Activated T-helper 1 cell treated with Interleukin-2 at 50 U/mL for 16 hours (primary cell): Measurements from ENCODE around the gene MOCOS.
"Not testable (repeated sequence)": the region's sequence is repeated elsewhere in the genome, so short reads cannot be mapped to it uniquely, and the experiment has no call there.

Experiments used
- DNase-seq: peaks from one replicate; pipeline ENCODE4 v3.0.0-alpha.2; 2020; ENCODE audit warnings: low read depth

The MOCOS gene, protein sequence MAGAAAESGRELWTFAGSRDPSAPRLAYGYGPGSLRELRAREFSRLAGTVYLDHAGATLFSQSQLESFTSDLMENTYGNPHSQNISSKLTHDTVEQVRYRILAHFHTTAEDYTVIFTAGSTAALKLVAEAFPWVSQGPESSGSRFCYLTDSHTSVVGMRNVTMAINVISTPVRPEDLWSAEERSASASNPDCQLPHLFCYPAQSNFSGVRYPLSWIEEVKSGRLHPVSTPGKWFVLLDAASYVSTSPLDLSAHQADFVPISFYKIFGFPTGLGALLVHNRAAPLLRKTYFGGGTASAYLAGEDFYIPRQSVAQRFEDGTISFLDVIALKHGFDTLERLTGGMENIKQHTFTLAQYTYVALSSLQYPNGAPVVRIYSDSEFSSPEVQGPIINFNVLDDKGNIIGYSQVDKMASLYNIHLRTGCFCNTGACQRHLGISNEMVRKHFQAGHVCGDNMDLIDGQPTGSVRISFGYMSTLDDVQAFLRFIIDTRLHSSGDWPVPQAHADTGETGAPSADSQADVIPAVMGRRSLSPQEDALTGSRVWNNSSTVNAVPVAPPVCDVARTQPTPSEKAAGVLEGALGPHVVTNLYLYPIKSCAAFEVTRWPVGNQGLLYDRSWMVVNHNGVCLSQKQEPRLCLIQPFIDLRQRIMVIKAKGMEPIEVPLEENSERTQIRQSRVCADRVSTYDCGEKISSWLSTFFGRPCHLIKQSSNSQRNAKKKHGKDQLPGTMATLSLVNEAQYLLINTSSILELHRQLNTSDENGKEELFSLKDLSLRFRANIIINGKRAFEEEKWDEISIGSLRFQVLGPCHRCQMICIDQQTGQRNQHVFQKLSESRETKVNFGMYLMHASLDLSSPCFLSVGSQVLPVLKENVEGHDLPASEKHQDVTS

DNA sequence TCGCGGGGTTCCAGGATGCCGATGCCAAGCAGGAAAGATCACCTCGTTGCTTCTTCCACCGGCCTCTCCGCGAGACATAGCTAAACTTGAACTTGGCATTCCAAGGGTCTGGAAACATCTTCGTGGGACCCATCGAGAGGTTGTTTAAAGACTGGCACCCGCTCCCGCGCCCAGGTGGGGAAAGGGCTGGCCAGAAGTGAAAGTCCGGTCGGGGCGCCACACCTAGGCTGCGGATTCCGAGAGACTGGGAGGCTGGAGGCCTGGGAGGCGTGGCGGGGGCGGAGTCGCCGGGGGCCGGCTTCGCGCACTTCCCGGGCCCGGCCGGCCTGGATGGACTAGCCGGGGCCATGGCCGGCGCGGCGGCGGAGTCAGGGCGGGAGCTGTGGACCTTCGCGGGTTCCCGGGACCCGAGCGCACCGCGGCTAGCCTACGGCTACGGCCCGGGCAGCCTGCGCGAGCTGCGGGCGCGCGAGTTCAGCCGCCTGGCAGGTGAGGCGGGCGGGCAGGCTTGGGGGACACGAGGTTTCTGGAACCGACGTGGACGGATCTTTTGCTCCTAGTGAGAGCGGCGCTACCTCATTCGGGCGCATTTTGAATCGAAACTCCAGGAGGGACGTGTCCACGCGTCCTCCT lies at the start of gene MOCOS:
MOCOS (plus strand) TSS at position 305 of the 633 bp plus-strand sequence; CDS start at position 348, 43 bp downstream.
- peak; percentile 10 for DNase-seq

DNA sequence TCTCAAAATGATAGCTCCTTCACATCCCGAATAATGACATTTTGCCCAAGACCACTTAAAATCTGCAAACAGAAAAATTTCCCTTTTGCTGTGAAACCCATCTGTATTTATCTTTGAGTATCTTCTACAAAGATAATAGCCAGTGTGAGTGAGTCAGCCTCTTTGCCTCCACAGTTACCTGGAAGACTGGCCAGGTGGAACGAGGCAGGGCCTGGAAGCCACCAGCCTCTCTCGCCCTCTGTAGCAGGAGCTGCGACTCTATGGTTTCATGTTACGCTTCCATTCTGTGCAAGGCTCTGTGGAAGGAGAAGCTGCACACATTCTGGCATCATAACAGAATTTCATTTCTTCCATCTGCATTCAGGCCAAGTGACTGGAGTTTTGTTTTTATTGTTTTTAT lies 48.1 kb upstream of the MOCOS start:
- DNase-seq: no peak

DNA sequence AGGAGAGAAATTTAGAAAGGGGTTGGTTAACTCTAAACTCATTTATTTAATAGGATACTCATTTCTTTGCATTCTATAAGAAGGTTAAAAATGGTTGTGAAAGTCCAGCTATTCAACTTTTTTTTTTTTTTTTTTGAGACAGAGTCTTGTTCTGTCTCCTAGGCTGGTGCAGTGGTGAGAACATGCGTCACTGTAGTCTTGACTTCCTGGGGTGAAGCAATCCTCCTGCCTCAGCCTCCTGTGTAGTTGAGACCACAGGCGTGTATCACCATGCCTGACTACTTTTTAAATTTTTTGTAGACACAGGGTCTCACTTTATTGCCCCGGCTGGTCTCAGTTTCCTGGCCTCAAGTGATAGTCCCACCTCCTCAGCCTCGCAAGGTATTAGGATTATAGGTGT lies 45.7 kb upstream of the MOCOS start:
- no peak for DNase-seq

DNA sequence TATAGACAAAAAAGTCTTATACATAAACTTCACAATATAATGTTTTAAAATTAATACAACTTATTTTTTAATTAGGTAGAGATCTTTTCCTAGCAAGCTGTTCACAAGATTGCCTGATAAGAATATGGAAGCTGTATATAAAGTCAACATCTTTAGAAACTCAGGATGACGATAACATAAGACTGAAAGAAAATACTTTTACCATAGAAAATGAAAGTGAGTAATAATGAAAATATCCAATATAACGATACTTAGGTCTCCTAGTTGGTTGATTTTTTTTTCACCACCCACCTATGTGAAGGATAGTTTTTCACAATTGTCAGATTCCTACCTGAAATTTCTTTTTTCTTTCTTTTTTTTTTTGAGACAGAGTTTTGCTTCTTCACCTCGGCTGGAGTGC lies 44.5 kb upstream of the MOCOS start:
- no peak for DNase-seq

DNA sequence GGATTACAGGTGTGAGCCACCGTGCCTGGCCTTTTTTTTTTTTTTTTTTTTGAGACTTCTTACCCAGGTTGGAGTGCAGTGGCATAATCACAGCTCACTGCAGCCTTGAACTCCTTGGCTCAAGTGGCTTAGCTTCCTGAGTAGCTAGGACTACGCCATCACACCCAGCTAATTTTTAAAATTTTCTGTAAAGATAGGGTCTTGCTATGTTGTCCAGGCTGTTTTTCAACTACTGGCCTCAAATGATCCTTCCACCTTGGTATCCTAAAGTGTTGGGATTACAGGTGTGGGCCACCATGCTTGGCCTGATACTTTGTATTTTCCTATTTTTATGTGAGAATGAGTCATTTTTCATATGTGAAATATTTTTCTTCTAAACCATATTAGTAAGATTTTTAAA lies 43.9 kb upstream of the MOCOS start:
- DNase-seq: no peak

DNA sequence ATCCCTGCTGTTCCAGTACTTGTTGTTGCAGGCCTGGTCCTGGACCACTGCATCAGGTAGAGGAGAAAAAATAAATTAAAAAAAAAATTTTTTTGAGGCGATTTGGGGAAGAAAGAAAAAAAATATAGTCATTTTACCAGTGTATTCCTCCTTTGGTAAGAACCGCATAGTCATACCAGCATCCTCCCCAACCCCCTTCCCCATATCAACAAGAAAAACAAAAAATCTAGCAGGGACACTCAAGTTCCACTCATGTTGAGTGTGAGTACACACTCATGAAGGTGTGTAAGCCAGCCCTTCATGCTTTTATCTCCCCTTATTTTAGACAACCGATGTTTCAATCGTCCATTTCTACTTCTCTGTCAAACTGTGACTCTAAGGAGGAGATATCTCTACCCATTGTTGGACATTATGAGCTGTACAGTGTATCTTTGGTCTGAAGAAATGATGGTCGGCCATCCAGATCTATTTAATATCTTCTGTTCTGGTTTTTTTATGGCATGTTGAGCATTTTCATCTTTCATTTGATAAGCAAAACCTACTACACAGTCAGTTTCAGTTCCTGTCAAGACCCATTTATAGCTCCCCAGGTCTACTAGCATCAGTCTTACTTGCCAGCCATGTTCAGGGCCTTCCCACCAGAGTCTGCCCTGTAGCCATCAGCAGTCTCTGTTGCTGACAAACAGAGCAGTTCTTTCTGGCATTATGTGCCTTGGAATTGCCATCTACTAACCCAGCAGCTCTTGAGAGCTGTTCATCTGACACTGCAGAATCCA lies 37.6 kb upstream of the MOCOS start:
- no peak for DNase-seq

DNA sequence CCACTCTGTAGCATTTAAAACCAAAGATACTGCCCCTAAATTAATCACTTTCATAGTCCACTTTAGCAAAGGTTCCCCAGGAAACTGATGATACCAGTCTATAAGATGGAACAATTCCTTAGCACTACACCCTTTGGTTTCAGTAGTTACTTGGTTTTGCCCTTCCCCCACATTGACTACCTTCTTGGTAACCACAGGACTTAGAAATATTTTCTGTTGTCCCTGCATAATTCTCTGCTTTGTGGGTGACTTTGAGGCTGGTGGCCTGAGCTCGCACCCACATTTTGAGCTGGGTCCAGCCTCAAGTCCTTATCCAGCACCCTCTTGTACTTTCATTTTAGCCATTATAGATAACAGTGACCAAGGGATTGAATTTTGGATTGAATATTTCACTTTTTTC lies 34.5 kb upstream of the MOCOS start:
- DNase-seq: no peak

DNA sequence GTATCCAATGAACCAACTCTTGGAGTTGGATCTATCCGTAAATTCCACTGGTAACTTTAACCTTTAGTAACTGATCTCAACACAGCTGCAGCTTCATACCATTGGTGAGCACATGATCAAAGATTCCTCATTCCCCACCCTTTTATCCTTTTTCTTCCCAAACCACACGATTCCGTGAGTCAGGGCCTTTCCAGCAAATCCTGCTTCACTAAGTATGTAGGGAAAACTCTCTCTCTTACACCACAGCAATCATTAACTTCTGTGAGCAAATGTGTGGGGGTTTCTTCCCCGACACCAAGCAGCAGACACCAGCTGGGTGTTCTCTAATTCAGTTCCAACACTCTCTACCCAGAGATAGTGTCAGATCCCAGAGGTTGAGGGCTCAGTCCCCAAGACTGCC lies 34.1 kb upstream of the MOCOS start:
- no peak for DNase-seq

DNA sequence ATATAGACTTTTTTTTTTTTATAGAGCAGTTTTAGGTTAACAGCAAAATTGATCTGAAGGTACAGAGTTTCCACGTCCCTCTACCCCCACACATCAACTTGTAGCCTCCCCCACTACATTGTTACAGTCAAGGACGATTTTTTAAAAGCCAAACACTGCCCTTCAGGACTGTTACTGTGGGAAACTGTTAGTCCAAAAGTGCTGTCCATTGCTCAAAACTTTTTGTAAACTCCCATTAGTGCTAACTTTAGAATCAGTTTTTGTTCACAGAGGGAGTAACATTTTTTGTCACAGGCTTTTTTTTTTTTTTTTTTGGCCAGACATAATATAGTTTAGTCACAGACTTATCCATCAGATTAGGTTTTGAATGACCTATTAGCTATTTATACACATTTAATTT lies 33.5 kb upstream of the MOCOS start:
- no peak for DNase-seq

DNA sequence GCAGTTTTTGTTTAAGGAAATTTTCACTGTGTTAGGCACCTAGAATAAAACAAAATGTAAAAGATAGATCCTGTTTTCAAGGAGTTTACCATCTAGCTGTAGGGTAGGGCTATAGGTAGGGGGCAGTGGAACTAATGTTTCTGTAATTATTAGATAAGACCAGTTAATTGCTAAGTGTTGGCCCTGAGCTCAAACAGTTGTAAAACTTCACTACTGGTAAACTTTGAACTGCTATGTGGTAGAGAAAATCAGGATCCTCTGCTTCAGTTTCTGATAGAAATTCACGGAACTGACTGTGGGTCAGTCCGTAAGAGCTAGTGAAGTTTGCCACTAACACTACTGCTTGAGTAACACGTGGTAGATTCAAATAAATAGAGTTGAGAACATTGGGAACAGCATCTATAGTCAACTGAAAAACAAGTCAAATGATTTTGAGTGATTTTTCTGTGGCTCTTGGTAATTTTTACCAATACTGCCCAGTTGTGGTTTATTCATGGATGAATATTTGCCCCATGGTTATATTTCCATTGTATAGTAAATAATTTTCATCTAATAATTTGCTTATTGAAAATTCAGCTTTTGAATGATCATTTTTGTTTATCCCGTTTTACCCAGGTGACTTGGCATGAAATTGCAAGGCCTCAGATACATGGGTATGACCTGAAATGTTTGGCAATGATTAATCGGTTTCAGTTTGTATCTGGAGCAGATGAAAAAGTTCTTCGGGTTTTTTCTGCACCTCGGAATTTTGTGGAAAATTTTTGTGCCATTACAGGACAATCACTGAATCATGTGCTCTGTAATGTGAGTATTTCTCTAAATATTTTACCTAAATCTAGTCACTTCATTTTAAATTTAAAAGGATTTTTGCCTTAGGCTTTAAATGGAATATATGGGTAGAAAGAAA lies 31.2 kb upstream of the MOCOS start:
- DNase-seq: no peak

DNA sequence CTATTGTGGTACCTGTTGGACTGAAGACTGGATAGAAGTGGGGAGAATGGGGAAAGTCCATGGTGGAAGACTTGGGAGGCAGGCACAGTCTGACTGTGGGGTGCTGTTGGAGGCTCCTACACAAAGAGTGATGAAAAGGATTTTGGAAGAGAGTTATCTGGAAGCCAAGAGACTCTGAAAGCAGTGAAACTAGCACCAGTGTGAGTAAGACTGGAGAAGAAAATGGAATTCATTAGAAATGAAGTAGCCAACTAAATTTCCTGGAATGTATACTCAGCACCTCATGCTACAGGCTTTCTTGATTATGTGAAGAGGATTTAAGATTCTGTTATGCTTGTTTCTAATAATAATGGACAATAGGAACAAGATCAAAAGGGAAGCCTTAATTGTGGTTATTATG lies 29.9 kb upstream of the MOCOS start:
- no peak for DNase-seq

DNA sequence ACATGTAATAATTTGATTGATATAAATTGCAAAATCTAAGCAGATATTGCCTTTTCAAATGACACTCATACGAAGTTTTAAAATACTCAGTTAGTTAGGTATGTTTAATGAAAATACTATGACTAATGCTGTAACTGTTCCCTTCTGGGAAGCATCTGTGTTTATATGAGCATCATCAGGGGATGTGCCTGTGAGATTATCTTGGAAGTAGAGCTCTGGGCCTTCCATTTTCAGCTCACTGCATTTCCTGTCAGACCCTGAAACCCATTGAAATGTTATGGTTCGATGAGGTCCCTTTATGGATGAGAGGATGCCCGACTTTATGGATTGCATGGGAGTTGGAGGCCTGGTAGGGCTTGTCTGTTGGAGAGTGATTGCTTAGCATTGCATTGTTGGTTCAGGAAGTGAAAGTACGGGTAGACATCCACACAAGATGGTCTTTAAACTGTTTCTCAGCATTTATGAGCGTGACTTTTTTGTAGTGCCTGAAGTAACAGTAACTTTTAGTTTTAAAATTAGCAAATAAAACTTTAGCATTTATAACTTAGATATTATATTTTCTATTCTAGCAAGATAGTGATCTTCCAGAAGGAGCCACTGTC lies 28.9 kb upstream of the MOCOS start:
- no peak for DNase-seq

DNA sequence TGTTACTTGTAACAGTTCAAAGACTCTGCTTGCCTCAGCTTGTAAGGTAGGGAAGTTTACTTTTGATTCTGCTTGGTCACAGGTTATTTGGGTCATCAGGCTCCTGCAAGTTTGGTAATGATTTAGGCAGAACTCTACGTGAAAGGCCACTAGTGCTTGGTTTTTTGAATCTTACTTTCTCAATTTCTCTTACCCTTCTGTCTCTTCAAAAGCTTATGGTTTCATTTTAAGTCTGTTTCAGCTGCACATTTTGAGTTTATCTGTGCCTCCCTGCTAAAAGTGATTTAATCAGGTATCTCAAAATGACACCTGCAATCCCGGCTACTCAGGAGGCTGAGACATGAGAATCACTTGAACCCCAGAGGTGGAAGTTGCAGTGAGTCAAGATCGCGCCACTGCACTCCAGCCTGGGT lies 26.3 kb upstream of the MOCOS start:
- no peak for DNase-seq

DNA sequence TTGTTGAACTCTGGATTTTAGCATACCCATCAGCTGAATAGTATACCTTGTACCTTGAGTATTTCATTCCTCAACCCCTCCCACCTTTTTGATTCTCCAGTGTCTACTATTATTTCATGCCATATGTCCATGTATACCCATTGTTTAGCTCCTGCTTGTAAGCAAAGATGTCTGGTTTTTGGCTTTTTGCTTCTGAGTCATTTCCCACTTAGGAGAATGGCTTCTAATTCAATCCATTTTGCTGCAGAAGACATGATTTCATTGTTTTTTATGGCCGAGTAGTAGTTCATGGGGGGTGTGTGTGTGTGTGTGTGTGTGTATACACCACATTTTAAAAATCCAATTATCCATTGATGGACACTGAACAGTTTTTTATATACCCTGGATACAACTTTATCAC lies 24.3 kb upstream of the MOCOS start:
- DNase-seq: no peak

DNA sequence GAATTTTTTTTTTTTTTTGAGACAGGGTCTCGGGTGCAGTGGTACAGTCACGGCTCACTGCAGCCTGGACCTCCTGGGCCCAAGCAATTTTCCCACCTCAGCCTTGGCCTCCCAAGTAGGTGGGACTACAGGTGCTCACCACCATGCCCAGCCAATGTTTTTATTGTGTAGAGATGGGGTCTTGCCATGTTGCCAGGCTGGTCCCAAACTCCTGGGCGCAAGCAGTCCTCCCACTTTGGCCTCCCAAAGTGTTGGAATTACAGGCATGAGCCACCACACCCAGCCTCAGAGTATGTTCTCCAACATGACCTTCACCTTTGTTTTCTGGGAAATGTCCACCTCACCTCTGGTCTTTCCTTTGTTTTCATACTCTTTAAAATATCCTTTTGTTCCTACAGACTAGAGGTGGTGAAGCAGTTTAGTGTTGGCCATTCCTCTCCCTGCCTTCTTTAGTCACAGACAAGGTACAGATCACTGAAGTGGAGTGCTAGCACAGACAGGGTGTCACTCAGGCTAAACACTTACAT lies 19.5 kb upstream of the MOCOS start:
- DNase-seq: no peak

DNA sequence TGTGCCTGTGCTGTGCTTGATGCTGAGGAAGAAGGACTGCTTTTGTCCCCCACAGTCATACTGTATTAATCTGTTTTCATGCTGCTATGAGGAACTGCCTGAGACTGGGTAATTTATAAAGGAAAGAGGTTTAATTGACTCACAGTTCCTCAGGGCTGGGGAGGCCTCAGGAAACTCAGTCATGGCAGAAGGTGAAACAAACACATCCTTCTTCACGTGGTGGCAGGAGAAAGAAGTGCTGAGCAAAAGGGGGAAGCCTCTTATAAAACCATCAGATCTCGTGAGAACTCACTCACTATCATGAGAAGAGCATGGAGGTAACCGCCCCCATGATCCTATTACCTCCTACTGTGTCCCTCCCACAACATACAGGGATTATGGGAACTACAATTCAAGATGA lies 19.0 kb upstream of the MOCOS start:
- not testable (repeated sequence) for DNase-seq

DNA sequence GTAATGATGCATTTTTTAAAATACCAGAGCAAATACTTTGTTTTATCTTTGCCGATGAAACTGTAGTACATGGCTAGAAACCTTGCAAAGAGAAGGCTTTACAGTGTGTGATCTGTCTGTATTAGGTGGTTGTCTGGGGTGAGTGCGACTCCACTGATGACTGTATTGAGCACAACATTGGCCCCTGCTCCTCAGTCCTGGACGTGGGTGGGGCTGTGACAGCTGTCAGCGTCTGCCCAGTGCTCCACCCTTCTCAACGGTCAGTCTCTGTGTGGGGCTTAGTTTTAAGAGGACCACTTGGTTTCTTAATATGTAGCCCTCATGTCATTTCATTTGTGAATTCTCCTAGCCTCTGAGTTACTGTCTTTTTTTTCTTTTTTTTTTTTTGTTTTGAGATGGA lies 17.4 kb upstream of the MOCOS start:
- no peak for DNase-seq

DNA sequence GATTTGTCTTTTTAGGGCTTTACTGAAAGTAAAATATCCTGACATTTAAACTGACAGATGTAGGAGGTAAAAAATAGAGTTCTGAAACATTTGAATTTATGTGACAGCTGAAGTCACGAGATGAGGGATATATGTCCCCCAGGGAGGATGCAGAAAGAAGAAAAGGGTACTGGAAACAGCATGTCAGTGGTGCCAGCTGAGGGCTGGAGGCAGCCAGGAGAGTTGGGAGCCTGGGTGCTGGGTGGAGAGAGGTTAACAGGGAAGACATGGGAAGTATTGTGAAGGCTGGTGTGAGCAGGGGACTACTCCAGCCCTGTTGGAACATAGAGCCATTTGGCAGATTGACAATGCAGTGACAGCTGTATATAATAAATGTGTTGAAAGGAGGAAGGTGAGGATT lies 11.8 kb upstream of the MOCOS start:
- no peak for DNase-seq

DNA sequence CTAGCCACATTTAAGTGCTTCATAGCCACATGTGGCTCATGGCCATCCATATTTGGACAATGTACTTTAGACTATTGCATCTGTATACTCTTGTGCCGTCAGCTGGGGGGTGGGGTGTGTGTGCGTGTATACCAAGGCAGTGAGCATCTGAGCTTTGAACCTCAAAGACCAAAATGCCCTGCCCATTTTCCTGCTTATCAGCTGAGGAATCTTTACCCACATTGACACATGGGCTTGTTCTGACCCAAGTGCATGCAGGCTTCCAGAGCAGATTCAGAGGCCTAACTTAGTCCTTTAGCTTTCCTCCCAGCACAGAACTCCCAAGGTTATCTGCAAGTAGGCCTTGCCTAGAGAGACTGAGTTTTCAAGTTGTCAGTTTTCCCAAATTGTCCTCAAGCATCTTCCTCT lies 11.1 kb upstream of the MOCOS start:
- no peak for DNase-seq

DNA sequence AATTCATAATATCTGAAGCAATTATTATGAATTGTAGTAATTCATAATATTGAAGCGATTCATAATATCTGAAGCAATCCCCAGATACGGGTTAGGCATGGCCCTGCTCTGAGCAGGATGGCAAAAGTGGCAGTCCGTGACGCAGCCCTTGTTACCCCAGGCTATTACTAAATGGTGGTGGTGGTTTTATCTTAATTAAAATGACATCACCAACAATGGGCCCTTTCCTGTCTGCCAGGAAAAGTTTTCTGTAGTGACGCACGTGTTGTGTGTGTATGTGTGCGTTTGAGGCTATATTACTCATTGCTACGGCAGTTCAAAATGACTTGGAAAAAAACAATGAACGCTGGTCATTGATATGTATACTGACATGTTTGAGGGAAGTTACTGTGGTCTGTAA lies 10.6 kb upstream of the MOCOS start:
- DNase-seq: no peak
